22Rv1 (cell line): ENCODE results near the gene ADH4.

ENCODE experiments used
- CTCF ChIP-seq: fragments of 450-650 bp; IDR thresholded peaks from 2 replicates; pipeline ENCODE4 v1.5.1; 2017; ENCODE audit warnings: mild to moderate bottlenecking
- ZFX ChIP-seq: fragments of 450-650 bp; IDR thresholded peaks from 2 replicates; pipeline ENCODE4 v1.6.1; 2017; ENCODE audit warnings: antibody characterized with exemption, borderline replicate concordance

GRCh38 chr4:99082192-99082591, 61.9 kb downstream of the ADH4 start:
- TF ChIP-seq CTCF = no peak
- no peak for TF ChIP-seq ZFX
